GM19025 (cell line): ENCODE measurements around the gene CTSS.
"Not testable (repeated sequence)": the region's sequence is repeated elsewhere in the genome, so short reads cannot be mapped to it uniquely, and the experiment has no call there.

Source experiments
- ATAC-seq: cut with Tn5 transposase; IDR thresholded peaks from one replicate; pipeline ENCODE4 v1.9.1; 2021; ENCODE audit warnings: mild to moderate bottlenecking, low read depth, moderate library complexity; ENCODE audit not compliant: unreplicated experiment

Gene CTSS

DNA sequence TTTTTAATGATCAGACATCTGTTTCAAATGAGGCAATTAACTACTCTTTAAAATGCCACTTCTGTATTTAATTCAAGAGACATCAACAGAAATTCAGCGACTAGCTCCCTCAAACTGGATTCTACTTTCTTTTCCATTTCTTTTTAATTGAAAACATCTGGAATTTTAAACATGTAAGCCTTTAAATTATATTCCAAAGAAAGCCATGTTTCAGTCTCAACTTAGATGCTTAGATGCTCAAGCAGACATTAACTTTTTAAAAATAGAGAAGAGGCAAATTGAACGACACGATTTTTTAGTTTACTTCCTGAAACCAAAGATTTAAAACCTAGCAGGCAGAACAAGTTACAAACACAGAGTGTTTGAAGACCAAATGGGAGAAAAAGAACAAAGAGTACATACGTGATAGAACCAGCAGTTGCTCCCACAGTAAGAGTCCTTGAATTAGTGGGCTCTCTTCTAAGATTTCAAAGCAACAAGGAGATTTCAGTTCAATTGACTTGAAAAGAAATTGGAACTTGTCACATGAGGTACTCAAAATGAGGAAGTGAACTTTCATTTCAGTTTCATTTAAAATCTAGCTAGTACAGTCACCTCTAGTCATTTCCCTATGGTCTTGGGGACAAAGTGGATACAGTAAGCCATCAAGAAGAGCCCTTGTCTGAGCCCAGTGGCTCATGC, at the start of gene CTSS:
Gene CTSS, minus strand, starts transcription at position 483 of the 681 bp plus-strand sequence. CDS start 1,015 bp downstream, outside the sequence.
- peak; percentile 85 for ATAC-seq

DNA sequence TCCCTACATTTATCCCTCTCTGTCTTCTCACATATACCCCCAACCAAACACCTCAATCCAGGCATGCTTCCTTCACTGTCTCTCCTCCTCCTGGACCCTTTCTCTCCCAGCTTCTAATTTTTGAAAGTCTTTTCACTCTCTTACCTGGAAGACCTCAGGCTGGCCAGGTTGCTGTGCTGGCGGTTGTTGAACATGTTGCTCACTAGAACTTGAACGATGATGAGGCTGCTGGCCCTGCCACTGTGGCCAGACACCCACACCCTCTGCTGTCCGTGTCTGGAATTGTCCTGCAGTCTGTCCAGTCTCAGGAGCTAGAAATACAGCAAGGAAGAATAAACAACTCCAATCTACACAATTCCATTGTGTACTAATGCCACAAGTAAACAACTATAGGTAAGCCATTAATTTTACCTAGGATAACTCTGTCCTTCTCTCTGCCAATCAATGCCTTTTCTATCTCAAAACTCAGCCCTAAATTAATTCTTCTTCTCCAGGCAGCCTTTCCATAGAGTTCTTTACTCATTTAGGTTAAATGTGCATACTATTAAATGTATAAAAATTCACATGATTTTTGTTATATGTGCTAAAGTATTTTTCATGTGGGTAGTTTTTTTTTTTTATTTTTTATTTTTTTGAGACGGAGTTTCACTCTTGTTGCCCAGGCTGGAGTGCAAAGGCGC, 47.6 kb upstream of the CTSS start:
- no peak for ATAC-seq

DNA sequence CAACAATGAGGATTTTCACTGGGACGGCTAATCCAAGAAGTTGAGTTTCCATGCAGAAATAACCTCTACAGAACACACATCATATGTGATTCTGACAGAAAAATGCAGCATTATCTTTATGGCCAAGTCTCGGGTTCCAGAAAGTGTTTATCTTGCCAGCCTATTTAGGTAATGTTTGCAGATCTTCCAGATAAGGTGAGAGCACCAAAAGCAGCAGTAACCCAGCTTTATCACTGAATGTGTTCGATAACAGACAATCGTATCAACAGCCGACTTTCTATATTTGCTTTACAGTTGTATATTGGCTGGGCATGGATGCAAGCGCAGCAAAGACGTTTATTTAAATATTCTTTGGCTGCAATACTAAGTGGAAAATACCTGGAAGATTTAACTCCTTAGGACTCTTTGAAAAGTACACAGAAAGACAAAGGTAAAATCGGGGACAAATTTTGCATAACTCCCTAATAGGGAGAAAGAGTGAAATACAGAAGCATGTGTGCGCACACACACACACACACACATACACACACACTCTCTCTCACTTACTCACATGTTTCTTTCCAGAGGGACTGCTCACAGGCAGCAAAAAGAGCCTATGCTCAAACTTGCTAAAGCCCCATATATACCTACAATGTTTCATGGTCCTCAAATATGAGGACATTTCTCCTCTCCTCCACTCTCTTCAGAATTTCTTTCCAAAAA, 45.5 kb upstream of the CTSS start:
- ATAC-seq: no peak

DNA sequence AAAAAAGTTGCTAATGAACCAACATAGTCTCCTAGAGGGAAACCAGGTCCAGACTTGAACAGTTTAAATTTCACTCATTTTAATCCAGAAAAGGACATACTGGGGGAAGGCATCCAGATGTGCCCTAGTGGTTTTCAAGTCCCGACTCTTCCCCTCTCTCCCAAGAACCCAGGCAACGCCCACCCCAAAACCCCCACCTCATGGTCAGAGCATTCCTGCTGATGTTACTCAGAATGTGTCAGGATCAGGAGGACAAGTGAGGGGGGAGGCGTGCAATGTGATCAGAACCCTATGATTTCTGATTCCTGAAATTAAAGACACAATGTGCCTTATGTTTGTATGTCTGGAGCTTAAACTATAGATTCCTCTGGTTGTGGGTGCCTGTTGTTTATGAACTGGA, 44.1 kb upstream of the CTSS start:
- ATAC-seq: no peak

DNA sequence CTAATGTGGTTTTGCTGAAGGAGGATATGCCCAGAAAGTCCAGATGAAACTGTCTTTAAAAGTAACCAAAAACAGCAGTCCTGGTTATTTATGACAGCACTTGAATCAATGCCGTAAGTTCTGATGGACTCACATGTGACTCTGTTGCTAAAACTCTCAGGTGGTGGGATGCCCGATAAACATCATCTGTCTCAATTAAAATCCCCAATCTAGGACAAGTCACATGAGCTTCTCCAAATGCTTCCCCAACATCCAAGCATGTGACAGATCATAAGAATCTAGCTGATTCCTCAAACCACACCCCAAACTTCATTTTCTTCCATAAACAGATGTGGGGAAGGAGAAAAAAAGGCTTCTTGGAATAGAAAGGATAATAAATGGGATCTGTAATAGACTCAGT, 43.3 kb upstream of the CTSS start:
- ATAC-seq: no peak

DNA sequence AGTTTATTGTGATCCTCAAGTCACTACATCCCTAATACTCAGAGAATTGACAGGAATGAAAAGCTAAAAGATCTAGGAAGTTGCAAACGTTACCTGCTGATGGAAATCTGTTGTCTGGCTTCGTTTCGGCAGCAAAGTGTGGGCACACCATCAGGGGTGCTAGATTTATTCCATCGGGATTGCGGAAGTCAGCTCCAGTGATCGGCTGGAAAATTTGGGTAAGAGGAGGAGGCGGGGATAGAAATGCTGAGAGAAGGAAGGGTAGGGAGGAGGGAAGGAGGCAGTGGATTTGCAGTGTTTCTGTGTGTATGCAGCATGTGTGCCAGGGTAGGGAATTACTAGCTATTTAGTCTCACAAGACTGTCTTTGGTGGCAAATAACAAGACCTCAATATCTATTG, 42.5 kb upstream of the CTSS start, which contains the start of gene CTSK:
Gene CTSK, minus strand, starts transcription at position 140 of the 400 bp plus-strand sequence. CDS start 1,455 bp downstream, outside the sequence.
- ATAC-seq: no peak

DNA sequence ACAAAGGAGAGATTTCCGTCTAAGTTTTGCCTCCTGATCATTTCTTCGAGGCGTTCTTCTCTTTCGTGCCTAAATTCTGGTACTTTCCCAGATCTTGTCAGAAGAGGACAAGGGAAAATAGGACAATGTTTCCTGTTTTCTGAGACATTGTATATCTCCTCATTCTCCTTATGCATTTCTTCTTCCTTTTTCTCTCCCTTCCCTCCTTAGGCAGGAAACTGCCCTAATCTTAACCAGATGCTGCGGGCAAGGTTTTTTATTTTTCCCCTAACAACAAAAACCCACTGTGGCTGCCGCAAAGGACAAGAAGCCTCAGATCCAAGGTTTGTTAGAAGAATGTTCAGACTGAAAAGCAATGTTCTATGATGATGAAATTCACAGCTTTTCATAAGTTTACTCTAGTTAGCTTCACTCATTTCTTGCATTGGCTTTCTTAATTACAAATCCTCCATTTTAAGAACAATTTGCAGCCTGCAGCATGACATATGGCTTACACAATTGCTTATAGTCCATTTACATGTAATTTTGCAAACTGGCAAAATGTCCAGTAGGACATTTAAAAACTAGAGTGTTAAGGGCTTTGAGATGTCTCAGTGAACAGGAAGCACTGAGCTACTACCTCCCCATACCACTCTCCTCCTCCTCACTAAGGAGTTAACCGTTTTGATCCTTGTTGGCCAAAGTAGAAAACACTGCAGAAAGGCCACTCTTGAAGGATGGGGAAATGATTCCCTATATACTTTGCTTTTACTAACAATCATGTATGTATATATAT, 41.9 kb upstream of the CTSS start:
- no peak for ATAC-seq

DNA sequence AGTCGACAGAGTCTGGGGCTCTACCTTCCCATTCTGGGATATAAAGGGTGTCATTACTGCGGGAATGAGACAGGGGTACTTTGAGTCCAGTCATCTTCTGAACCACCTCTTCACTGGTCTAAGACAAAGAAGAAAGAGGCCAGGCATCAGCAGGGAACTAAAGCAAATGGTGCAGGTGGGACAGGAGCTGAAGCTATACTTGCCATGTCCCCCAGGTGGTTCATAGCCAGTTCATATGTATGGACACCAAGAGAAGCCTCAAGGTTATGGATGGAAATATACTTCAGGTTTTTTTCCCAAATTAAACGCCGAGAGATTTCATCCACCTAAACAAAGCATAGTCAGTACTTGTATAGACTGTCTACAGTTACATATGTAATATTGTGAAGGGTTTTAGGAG, 40.3 kb upstream of the CTSS start:
- ATAC-seq: no peak

DNA sequence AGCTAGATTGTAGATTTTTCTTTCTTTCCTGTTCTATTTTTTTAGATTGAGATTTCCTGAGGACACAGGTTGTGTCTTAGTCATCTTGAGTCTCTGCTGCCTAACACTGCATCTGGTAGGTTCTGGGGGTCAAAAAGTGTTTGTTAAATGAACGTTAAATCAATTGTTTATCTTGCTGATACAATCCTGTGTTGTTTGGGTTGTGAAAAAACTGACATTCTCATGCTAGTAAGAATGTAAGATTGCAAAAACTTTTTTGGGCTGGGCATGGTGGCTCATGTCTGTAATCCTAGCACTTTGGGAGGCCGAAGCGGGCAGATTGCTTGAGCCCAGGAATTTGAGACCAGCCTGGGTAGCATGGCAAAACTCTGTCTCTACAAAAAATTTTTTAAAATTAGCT, 39.1 kb upstream of the CTSS start:
- ATAC-seq: no peak

DNA sequence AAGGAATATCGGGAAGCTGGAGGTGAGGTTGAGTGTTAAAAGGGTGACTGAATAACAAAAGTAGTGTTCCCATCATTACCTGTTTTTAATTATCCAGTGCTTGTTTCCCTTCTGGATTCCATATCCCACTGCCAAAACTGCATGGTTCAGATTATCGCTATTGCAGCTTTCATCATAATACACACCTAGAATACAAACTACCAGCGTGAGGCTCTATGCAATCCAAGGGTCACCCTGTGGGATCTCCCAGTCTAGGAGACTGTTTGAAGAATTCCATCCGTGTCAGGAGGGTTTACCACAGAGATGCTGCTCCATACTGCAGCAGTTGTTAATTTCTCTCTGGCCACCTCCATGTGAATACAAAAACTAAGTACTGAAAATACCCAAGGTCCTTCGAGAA, 33.5 kb upstream of the CTSS start:
- no peak for ATAC-seq

DNA sequence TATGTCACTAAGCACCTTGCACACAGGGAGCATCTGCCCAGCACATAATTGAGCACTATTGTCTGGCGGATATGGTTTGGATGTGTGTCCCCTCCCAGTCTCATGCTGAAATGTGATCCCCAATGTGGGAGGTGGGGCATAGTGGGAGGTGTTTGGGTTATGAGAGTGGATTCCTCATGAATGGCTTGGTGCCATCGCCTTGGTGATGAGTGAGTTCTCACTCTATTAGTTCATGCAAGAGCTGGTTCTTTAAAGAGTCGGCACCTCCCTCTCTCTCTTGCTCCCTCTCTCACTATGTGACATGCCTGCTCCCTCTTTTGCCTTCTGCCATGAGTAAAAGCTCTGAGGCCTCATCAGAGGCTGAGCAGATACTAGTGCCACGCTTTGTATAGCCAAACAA, 32.9 kb upstream of the CTSS start:
- no peak for ATAC-seq

DNA sequence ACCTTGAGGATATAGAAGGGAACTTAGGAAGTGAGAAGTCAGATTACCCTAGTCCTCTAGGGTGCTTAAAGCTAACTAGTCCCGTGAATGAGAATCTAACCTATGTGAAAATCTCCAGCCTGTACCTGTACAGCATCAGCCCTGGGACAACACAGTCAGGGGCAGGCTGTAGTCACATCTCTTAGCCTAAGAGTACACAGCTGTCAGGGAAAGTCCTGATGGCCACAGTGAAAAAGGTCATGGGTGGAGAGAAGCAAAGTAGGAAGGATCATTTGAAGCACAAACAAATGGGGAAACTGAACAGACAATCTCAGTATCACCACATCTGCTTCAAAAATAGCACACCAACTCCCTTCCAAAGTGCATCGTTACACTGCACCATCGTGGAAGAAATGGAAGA, 30.8 kb upstream of the CTSS start:
- ATAC-seq: no peak

DNA sequence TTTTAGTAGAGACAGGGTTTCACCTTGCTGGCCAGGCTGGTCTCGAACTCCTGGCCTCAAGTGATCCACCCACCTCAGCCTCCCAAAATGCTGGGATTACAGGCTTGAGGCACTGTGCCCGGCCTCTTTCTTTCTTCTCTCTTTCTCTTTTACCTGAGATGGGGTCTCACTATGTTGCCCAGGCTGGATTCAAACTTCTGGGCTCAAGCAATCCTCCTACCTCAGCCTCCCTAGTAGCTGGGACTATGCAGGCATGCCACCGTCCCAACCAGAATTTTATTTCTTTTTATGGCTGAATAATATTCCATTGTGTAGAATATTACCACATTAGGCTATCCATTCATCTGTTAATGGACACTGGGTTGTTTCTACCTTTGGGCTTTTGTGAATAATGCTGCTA, 28.2 kb upstream of the CTSS start:
- ATAC-seq: not testable (repeated sequence)

DNA sequence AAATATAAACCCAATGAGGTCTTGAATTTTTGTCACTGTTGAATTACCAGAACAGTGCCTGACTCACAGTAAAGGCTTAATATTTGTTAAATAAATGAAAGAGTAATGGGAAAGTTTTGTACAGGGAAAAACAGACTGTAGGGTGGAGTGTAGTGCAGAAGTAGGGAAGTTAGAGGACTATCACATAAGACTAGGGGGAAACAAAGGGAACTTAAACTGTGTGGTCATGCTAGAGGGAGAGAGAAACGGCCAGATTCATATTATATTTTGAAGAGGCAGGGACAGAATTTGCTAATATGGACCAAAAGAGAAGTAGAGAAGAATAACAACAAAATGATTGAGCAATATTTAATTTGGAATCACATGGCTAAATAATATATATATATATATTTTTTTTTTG, 27.6 kb upstream of the CTSS start:
- no peak for ATAC-seq

DNA sequence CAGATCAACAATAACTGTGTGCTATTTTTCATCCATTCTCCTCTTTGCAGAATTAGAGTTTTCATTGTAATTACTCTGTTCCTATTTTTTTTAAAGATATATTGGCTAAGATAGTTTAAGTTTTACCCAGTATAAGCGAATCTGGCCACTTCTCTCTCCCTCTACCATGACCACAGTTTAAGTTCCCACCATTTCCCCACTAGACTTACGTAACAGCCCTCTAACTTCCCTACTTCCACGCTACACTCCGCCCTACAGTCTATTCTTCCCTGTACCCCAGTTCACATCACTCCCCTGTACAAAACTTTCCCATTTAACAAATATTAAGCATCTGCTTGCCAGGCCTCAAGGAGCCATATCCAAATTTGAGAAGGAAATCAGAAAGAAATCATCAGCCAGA, 26.0 kb upstream of the CTSS start:
- no peak for ATAC-seq

DNA sequence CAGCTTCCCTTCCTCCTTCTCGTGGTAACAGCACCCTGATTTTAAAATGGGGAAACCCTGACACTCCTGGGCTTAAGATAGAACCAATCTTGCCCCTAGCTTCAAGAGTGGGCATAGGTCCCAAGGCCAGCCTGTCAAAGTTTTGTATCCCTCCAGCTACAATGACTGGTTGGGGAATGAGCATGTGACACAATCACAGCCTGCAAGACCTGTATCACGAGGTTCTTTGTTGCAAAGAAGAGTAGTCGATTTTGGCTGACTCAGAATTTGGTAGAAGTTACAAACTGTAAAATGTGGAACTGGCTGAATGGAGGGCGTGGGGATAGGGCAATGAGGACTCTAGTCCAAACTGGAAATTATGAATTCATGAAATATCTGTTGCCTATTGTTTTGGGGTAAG, 23.8 kb upstream of the CTSS start:
- no peak for ATAC-seq

DNA sequence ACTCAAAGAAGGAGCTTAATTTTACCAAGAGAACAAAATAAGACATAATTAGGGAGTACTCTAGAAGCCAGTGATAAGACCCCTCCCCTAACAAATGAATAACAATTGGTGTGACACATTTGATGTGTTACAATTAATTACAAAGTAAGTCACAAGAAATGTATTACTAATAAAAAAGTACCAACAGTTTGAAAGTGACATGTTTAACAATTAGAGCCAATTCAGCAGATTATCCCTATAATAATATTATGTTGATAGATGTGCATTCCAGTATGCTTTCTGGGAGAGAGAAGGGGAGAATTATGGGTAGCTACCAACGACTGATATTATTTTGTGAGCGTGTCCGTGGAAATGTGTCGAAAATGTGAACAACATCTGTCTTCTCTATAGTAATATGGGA, 23.4 kb upstream of the CTSS start:
- no peak for ATAC-seq

DNA sequence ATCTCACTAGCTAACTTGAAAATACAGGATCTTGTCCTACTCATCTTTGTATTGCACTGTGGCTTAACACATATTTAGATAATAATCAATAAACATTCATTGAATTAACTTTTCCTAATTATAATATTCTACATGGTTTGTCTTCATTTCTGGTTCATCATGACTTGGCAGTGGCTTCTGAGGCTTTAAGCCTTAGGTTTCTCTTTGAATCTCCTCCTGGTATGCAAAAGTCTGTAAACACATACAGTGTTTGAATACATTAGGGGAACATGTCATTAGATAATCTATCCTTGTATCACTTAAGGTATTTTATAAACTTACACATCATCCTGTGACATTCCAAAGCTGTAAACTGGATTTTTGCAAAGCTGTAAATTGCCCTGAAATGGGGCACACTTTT, 21.9 kb upstream of the CTSS start:
- ATAC-seq: no peak

DNA sequence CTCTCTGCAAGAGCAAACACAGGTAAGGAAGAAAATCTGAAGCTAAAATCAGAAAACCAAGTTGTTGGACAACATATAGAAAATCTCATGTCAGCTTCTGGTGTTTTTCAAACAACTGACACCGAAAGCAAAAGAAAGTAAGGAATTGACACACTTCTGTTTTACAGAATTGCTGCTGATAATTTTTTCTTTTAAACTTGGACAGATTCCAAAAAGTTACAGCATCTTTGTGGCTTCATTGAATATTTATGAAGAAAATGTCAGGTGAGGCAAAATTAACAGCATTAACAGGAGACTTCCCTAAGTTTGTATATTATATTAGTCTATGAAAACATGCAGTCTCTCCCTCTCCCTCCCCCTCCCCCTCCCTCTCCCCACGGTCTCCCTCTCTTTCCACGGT, 14.9 kb upstream of the CTSS start:
- ATAC-seq: no peak

DNA sequence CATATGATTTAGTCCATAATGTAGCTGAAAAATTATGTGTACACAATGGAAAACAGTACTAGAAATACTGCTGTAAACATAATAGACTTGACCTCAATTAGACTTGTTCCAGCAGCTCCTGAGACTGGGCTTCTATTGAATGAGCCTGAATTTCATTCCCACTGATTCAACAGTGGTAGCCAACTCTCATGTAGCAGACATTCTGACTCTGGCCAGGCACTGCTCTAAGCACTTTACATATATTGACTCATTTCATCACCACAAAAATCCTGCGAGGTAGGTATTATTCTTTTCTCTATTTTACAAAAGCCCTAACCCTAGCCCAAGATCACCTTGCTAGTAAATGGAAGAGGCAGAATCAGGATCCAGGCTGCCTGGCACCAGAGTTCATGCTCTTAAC, 12.8 kb upstream of the CTSS start:
- ATAC-seq: no peak

DNA sequence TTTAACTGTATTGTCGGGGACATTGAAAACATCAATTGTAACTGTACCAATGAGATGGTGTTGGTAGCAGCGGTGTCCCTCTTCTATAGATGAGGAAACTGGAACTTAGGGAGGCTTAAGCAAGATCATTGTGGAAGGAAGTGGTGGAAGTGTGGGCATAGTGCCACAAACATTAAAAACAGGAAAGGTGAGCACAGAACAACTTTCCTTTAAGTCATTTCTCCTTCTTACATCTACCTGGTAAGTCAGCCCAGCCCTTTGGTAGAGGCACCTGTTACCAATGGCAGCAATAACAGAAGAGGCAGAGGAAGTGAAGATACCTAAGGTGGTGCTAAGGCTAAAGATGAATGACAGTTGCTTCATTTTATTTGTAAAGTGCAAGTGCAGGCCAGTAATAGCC, 12.0 kb upstream of the CTSS start:
- ATAC-seq: no peak
